RPMI8226 (cell line): ENCODE measurements around the gene PLSCR3.

ENCODE experiments used
- DNase-seq: peaks from one replicate; pipeline ENCODE4 v3.0.0-alpha.2; 2015

PLSCR3 gene

GRCh38 chr17:7346761-7347614 lies 47.3 kb downstream of the PLSCR3 start:
- no peak for DNase-seq

- no peak for DNase-seq
Observed at GRCh38 chr17:7343250-7343649, 51.1 kb downstream of the PLSCR3 start.

- DNase-seq: no peak
Observed at GRCh38 chr17:7341842-7342241, 52.5 kb downstream of the PLSCR3 start.

GRCh38 chr17:7340179-7340578 lies 54.1 kb downstream of the PLSCR3 start:
- no peak for DNase-seq
